ENCODE measurements around the gene CNDP1.
"Not testable (repeated sequence)": the region's sequence is repeated elsewhere in the genome, so short reads cannot be mapped to it uniquely, and the experiment has no call there.

Gene CNDP1

GRCh38 chr18:74520096-74520833 lies 14.0 kb upstream of the CNDP1 start:
- in situ Hi-C loops (cut with MboI; ENCODE audit: low sequenced_read_pairs) = no loop called here

DNA sequence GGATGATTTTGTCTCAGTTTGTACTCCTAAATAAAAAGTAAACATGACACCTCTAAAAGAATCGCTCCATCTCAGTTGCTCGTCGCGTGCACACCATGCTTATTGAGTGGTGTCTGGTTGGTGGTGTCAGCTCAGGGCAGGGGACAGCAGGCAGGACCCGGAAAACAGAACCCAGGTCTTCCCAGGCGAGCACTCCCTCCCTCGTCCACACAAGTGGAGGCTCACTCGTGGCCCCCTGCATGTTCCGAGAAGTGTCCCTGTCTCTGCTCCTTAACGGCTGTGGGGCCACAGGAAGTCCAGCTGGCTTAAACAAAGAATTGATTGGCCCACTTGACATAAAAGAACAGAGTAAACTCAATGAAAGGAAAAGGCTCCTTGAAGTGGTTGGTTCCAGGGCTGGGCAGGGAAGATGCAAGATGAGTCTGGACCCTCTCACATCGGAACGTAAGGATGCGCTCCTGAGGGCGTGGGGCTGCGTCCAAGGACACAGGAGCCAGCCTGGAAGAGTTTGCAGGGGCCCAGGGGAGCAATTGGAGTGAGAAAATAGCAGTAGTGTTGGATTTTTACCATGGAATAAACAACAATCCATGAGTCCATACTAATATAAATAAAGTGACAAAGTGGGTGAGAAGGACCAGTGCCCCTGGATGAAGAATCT lies 13.1 kb upstream of the CNDP1 start:
- in situ Hi-C loops (cut with MboI; ENCODE audit: low sequenced_read_pairs) = no loop called here

DNA sequence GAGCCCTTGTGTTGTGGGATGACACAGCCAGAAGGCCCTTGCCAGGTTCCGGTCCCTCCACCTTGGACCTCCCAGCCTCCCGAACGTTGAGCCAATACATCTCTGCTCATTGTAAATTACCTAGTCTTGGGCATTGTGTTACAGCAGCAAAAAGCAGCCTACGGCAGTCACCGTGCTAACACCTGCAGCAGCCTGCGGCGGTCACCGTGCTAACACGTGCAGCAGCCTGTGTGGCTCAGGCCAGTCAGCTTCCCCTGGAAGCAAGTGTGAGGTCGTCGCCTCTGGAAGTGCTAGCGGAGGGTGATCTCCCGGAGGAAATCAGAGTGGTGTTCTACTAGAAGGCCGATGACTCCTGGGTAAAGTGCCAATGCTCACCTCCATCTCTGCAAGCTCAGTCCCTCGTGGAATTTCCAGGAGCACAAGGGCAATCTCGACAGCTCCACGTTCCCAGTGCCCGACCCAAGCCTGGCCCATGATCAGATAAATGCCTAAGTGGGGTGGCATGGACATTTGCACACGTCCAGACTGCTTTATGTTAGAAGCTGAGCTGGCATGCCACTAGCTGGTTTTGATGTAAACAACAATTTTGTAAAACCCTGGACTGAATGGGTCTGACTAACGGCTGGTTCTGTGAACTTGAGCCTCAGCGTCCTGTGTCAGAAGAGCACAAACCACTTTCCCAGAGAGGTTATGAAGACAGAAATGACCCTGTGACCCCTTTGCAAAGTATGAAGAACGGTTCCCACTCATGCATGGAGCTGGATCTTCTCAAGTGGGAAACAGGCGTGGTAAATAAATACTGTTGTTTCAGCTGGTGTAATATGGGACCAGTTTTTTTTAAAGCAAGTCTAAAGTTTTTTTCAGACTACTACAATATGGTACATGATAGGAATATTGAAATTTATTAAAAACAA lies 11.4 kb upstream of the CNDP1 start:
- in situ Hi-C loops (cut with MboI; ENCODE audit: low sequenced_read_pairs) = no loop called here

- in situ Hi-C loops (cut with MboI; ENCODE audit: low sequenced_read_pairs) = no loop called here
Observed at GRCh38 chr18:74524097-74524496, 10.2 kb upstream of the CNDP1 start.

GRCh38 chr18:74524915-74525314 lies 9.4 kb upstream of the CNDP1 start:
- in situ Hi-C loops (cut with MboI; ENCODE audit: low sequenced_read_pairs) = not testable (repeated sequence)

DNA sequence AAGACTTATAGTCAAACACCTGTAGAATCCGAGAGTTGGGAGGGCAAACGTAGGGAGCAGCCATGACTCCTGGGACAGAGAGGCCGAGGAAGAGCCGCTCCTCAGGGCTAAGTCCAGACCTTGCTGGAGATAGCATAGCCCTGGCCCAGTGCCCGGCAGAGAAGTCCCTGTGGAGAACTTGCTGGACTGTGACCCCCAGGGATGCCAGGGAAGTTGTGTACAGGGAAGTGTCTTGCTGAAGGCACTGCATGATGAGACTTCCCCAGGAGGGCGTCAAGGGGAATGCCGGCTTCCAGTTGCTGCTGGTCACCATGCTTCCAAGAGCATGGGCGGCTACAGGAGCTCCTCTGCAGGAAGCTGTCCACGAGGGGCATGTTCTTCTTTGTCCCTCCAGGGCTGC lies 8.6 kb upstream of the CNDP1 start:
- in situ Hi-C loops (cut with MboI; ENCODE audit: low sequenced_read_pairs) = no loop called here

DNA sequence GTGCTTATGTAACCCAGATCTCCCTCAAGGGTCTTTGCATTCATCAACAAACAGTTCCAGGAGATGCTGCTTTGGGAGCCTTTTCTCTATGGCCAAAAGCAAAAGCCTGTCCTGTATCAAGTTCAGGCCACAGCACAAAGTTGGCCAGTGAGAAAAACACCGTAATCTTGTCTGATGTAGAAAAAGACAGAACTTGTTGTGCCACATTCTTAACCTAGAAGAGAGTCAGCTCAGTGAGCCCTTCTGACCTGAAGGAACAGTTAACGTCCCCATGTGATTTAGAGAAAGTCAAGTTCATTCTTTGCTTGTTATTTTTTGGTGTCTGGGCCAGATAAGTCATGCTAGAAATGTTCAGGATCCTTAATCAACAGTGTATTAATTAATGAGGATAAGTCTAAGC lies 7.8 kb upstream of the CNDP1 start:
- in situ Hi-C loops (cut with MboI; ENCODE audit: low sequenced_read_pairs) = no loop called here

DNA sequence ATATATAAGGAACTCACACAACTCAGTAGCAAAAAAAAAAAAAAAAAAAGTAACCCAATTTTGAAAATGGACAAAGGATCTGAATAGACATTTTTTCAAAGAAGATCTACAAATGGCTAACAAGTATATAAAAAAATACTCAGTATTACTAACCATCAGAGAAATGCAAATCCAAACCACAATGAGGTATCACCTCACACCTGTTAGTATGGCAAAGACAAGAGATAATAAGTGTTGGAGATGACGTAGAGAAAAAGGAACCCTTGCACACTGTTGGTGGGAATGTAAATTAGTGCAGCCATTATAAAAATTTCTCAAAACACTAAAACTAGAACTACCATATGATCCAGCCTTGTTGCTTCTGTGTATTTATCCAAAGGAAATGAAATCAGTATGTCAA lies 5.8 kb upstream of the CNDP1 start:
- in situ Hi-C loops (cut with MboI; ENCODE audit: low sequenced_read_pairs) = no loop called here

- in situ Hi-C loops (cut with MboI; ENCODE audit: low sequenced_read_pairs) = no loop called here
Observed at GRCh38 chr18:74528913-74529312, 5.4 kb upstream of the CNDP1 start.

DNA sequence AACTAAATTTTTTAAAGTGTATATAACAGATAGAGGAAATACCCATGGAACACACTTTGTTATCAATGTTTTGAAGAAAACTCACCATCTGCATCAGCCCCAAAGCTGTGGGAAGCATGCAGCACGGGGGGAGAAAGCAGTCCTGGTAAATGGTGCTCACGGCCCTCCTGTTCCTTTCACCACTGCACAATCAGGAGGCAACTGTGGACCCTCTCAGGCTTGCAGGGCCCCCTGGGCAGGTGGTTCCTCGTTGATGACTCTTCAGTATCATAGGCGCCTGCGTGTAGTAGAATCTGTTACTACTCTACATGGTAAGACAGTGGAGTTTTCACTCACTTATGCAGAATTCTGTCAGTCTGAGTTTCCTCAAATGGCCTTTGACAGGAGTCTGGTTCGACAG lies 4.9 kb upstream of the CNDP1 start:
- in situ Hi-C loops (cut with MboI; ENCODE audit: low sequenced_read_pairs) = no loop called here

DNA sequence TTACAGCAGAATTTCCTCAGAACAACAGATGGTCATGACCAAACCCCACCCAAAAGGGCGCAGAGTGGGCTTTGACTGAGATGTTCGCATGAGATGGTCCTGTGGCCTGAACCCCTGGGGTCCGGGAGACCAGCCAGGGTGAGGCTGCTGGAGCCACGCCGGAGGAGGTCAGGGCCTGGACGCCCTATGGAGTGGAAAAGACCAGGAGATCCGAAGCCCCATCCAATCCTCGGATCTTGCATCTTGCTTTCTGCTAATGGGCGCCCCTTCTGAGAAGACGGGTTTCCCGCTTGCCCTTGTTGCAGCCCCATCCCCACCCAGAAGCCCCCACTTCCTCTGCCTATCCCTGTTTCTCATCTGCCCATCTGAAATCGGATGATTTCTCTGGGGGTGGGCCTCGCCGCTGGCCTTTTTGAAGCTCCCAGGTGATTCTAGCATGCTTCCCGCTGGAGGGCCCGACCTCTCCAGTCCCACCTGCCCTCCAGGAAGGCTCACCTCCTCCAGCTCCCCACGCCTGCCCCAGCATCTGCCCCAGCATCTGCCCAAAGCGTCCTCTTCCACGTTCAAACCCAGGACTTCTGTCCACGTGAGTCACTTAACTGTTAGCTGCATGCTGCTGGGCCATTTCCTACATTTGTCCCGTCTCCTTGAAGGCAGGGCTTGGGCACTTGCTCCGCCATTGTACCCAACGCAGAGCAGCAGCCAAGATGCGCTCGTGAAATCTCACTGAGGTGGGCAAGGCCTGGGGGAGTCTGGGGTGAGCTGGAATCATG lies 4.3 kb upstream of the CNDP1 start:
- in situ Hi-C loops (cut with MboI; ENCODE audit: low sequenced_read_pairs) = no loop called here

GRCh38 chr18:74530584-74530862 lies 3.8 kb upstream of the CNDP1 start:
- in situ Hi-C loops (cut with MboI; ENCODE audit: low sequenced_read_pairs) = no loop called here

DNA sequence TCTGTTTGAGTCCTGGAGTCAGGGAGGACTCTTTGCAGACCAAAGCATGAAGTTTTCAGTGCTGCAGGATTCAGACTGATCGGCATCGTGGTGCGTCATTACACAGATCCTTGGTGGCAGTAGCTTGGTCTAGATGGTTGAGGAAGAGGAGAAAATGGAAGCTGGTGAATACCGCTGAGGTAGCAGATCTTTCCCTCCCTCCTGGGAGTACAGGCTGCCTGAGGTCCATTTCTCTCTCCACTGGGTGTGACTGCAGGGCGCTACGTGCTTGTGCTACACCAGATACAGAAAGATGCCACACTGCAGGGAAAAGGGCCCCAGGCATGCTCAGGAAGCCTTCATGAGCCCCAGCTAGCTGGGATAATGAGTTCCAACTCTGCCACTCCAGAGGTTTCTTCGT lies 3.3 kb upstream of the CNDP1 start:
- in situ Hi-C loops (cut with MboI; ENCODE audit: low sequenced_read_pairs) = no loop called here

DNA sequence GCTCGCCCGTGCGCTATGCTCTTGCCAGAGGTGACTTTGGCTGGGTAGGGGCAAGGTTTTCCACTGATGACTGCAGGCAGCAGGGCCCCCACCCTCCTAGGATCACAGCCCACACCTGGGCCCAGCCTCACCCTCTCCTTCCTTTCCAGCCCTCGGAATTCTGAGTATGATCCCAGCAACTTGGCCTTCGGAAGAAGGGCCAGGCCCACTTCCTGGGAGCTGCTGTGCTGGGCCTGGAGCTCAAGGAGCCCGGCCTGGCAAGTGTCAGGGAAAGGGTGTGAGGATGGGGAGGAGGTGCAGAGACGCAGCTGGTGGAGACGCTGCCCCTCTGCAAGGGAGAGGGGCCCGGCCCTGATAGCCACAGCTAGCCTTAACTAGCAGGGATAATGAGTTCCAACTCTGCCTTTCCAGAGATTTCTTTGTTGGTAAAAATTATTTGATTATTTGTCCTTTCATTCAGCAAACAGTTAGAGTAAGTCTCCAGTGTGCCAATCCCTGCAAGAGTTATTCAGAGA lies 1.7 kb upstream of the CNDP1 start:
- in situ Hi-C loops (cut with MboI; ENCODE audit: low sequenced_read_pairs) = no loop called here

- in situ Hi-C loops (cut with MboI; ENCODE audit: low sequenced_read_pairs) = no loop called here
Observed at GRCh38 chr18:74533666-74534065, 634 bp upstream of the CNDP1 start.

DNA sequence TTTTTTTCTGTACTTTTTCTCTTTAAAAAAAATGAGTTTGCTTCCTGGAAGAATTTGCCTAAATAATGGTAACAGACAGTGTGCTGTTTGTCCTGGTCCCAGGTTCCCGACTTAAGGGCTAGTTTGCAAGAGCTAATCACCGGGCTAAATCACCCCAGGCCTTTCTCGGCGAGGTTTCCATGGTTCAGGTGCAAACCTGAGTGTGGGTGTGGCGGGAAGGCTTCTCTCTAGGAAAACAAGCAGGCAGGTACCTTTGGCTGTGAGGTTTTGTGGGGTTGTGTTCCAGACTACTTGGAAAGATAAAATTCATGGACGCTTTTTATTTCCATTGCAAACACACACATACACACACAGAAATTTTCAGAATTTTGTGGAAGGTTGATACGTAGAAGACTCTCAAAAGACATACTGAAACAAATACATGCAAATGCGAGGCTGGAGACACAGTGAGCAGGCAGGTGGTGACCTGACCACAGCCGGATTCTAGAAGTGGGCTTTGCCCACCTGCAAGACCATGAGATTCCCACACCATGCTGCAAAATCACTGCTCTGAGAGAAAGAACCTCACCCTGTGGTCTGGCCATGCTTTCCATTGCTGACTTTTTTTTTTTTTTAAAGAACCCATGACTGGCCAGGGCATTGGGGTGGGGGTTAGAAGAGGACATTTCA lies 815 bp downstream of the CNDP1 start:
- in situ Hi-C loops (cut with MboI; ENCODE audit: low sequenced_read_pairs) = no loop called here

DNA sequence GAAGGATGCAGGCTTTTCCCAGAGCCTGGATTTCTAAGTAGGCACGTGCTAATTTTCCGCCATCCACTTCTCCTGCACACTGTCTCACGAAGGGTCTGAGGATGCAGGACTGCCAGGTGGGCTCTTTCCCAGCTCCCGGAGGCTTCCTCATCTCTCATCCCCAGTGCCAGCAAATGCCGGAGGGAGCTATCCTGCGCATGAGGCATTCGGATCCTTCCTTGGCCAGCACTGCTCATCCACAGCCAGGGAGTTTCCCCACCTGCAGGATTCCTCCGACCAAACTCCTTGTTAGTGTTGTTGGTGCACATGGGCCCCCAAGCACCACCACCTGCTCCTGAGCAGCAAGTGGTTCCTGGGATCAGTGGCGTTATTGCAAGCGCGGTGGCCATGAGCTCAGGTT lies 5.0 kb downstream of the CNDP1 start:
- in situ Hi-C loops (cut with MboI; ENCODE audit: low sequenced_read_pairs) = no loop called here

- in situ Hi-C loops (cut with MboI; ENCODE audit: low sequenced_read_pairs) = no loop called here
Observed at GRCh38 chr18:74540652-74541421, 6.5 kb downstream of the CNDP1 start.

- in situ Hi-C loops (cut with MboI; ENCODE audit: low sequenced_read_pairs) = no loop called here
Observed at GRCh38 chr18:74541703-74542555, 7.6 kb downstream of the CNDP1 start.
